H4 (cell line): Measurements from ENCODE around the gene OSCP1. TPM values are rescaled to one million over a fixed set of nuclear protein-coding genes. Genes with fewer than 3 reads are reported as not detected.

Experiments
- DNase-seq: peaks from one replicate; pipeline ENCODE4 v3.0.0-alpha.2; 2015; ENCODE audit warnings: low spot score
- total RNA-seq: library from RNA; depleted of rRNA; stranded (reverse); fragments of >200 nt; shearing (Covaris generic); gene quantifications from 2 replicates; pipeline ENCODE4 v1.2.3, GENCODE V29; 2014

The OSCP1 gene
- total RNA-seq, 1 experiment from 2014 or later: 8.4 TPM

- DNase-seq: no peak
Measured at GRCh38 chr1:36472656-36473055, 22.4 kb upstream of the OSCP1 start.

- no peak for DNase-seq
Measured at GRCh38 chr1:36471830-36472641, 21.8 kb upstream of the OSCP1 start.

GRCh38 chr1:36469163-36469562 is 18.9 kb upstream of the OSCP1 start:
- no peak for DNase-seq

- no peak for DNase-seq
Measured at GRCh38 chr1:36467700-36468455, 17.6 kb upstream of the OSCP1 start.

- DNase-seq: no peak
Measured at GRCh38 chr1:36467027-36467410, 16.8 kb upstream of the OSCP1 start.

GRCh38 chr1:36466370-36467026 is 16.2 kb upstream of the OSCP1 start:
- no peak for DNase-seq

- DNase-seq: no peak
Measured at GRCh38 chr1:36465731-36466369, 15.6 kb upstream of the OSCP1 start.

GRCh38 chr1:36464605-36465393 is 14.5 kb upstream of the OSCP1 start:
- no peak for DNase-seq

- DNase-seq: peak; percentile 95
Measured at GRCh38 chr1:36463803-36464604, 13.8 kb upstream of the OSCP1 start, which contains the start of gene MRPS15. Gene MRPS15, minus strand, starts transcription at chr1:36464384. Its CDS starts 109 bp downstream, at chr1:36464275.

- DNase-seq: no peak
Measured at GRCh38 chr1:36463463-36463802, 13.2 kb upstream of the OSCP1 start.

- DNase-seq: no peak
Measured at GRCh38 chr1:36458910-36459309, 8.7 kb upstream of the OSCP1 start.

- DNase-seq: no peak
Measured at GRCh38 chr1:36457691-36458090, 7.4 kb upstream of the OSCP1 start.

- DNase-seq: no peak
Measured at GRCh38 chr1:36456391-36456928, 6.2 kb upstream of the OSCP1 start.

- DNase-seq: no peak
Measured at GRCh38 chr1:36455386-36455785, 5.1 kb upstream of the OSCP1 start.

GRCh38 chr1:36453600-36454388 is 3.5 kb upstream of the OSCP1 start:
- no peak for DNase-seq

GRCh38 chr1:36453051-36453450 is 2.8 kb upstream of the OSCP1 start:
- DNase-seq: no peak

- DNase-seq: no peak
Measured at GRCh38 chr1:36450919-36451305, 661 bp upstream of the OSCP1 start.

- DNase-seq: no peak
Measured at GRCh38 chr1:36448530-36449056, 1.7 kb downstream of the OSCP1 start.

- DNase-seq: no peak
Measured at GRCh38 chr1:36447450-36447849, 2.8 kb downstream of the OSCP1 start.
